NCI-H748 treated with DMSO at 0.1 percent for 48 hours (cell line): ENCODE results near the gene LRP1B.

Source experiments
- DNase-seq: peaks from one replicate; lab custom pipeline; 2025; lab: John Stamatoyannopoulos, UW

The LRP1B gene

GRCh38 chr2:141582213-141582612 lies 548.6 kb downstream of the LRP1B start:
- peak; percentile 11 for DNase-seq

- no peak for DNase-seq
Measured at GRCh38 chr2:141579071-141579470, 551.7 kb downstream of the LRP1B start.

GRCh38 chr2:141570474-141571131 lies 560.2 kb downstream of the LRP1B start:
- DNase-seq: no peak

GRCh38 chr2:141569941-141570340 lies 560.9 kb downstream of the LRP1B start:
- no peak for DNase-seq

GRCh38 chr2:141565597-141565996 lies 565.2 kb downstream of the LRP1B start:
- no peak for DNase-seq

GRCh38 chr2:141560723-141561122 lies 570.1 kb downstream of the LRP1B start:
- DNase-seq: no peak

GRCh38 chr2:141557329-141558095 lies 573.3 kb downstream of the LRP1B start:
- DNase-seq: no peak

- no peak for DNase-seq
Measured at GRCh38 chr2:141555876-141556470, 574.8 kb downstream of the LRP1B start.

GRCh38 chr2:141554810-141555209 lies 576.0 kb downstream of the LRP1B start:
- peak; percentile 33 for DNase-seq

GRCh38 chr2:141534666-141535362 lies 596.0 kb downstream of the LRP1B start:
- DNase-seq: no peak

- no peak for DNase-seq
Measured at GRCh38 chr2:141529659-141530058, 601.2 kb downstream of the LRP1B start.

GRCh38 chr2:141528990-141529389 lies 601.8 kb downstream of the LRP1B start:
- DNase-seq: no peak

- no peak for DNase-seq
Measured at GRCh38 chr2:141526760-141527159, 604.1 kb downstream of the LRP1B start.

- no peak for DNase-seq
Measured at GRCh38 chr2:141524777-141525176, 606.0 kb downstream of the LRP1B start.

- no peak for DNase-seq
Measured at GRCh38 chr2:141523199-141523598, 607.6 kb downstream of the LRP1B start.

- DNase-seq: no peak
Measured at GRCh38 chr2:141522702-141523101, 608.1 kb downstream of the LRP1B start.

GRCh38 chr2:141522048-141522447 lies 608.8 kb downstream of the LRP1B start:
- no peak for DNase-seq

- no peak for DNase-seq
Measured at GRCh38 chr2:141519906-141520305, 610.9 kb downstream of the LRP1B start.

- DNase-seq: no peak
Measured at GRCh38 chr2:141517852-141518421, 612.9 kb downstream of the LRP1B start.

GRCh38 chr2:141517180-141517851 lies 613.5 kb downstream of the LRP1B start:
- DNase-seq: no peak

- no peak for DNase-seq
Measured at GRCh38 chr2:141515931-141516330, 614.9 kb downstream of the LRP1B start.

GRCh38 chr2:141513853-141514252 lies 617.0 kb downstream of the LRP1B start:
- DNase-seq: no peak
